ENCODE measurements around the gene AJUBA.

The AJUBA gene

DNA sequence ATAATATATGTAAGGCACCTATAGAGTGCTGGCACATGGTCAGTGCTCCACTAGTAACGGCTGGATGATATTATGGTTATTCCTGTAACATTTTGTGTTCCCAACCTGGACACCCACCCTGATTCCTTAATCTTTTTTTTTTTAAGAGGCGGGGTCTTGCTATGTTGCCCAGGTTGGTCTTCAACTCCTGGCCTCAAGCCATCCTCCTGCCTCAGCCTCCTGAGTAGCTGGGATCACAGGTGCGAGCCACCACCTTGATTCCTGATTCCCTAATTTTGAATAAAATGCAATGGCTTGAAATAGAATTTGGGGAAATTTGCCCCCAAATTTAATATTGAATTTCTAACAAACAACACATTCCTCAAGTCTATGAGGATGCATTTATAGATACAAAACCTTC, 20.2 kb upstream of the AJUBA start:
- ChIA-PET POLR2A (no interaction called here), CTCF (no interaction called here)
- no peak for DNase-seq (ENCODE audit: extremely low spot score)

GRCh38 chr14:23000860-23001259, 18.5 kb upstream of the AJUBA start:
- ChIA-PET POLR2A (interaction anchor here (1.1 to 1.4 kb wide), 3 partner anchors 44 to 94 kb away, joined by 3 to 4 read pairs (median 3); partner anchors contain the start of genes ACIN1, C14orf119 and HAUS4), CTCF (interaction anchor here (1.1 to 2.3 kb wide), 2 partner anchors 14 to 123 kb away, joined by 3 to 18 read pairs; no protein-coding TSS in a partner anchor)
- DNase-seq (ENCODE audit: extremely low spot score) = no peak
- TF ChIP-seq NFRKB (IDR thresholded peaks at IDR 0.05) (no peak), HDGF (IDR thresholded peaks at IDR 0.05; ENCODE audit: borderline replicate concordance) (no peak), L3MBTL2 (conservative IDR thresholded peaks at IDR 0.05) (no peak), FOXA1 (IDR thresholded peaks at IDR 0.05) (no peak), TARDBP (IDR thresholded peaks at IDR 0.05) (no peak), CTBP1 (IDR thresholded peaks at IDR 0.05; ENCODE audit: borderline replicate concordance) (no peak)
- TF ChIP-seq, protein P1, sequence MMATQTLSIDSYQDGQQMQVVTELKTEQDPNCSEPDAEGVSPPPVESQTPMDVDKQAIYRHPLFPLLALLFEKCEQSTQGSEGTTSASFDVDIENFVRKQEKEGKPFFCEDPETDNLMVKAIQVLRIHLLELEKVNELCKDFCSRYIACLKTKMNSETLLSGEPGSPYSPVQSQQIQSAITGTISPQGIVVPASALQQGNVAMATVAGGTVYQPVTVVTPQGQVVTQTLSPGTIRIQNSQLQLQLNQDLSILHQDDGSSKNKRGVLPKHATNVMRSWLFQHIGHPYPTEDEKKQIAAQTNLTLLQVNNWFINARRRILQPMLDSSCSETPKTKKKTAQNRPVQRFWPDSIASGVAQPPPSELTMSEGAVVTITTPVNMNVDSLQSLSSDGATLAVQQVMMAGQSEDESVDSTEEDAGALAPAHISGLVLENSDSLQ (IDR thresholded peaks at IDR 0.05) = no peak

More for the DNA sequence above, 20.2 kb upstream of the AJUBA start:
- TF ChIP-seq L3MBTL2 (conservative IDR thresholded peaks at IDR 0.05) (no peak), NFRKB (IDR thresholded peaks at IDR 0.05) (no peak), ARNT (IDR thresholded peaks at IDR 0.05) (no peak), FOXA1 (IDR thresholded peaks at IDR 0.05) (no peak), FOXK2 (IDR thresholded peaks at IDR 0.05) (no peak), ELF4 (IDR thresholded peaks at IDR 0.05) (no peak), HDGF (IDR thresholded peaks at IDR 0.05; ENCODE audit: borderline replicate concordance) (no peak)
- TF ChIP-seq, protein P1 (IDR thresholded peaks at IDR 0.05) = no peak

- CTCF ChIA-PET = interaction anchor here (1.0 to 1.1 kb wide), 2 partner anchors 12 to 23 kb away, joined by 3 read pairs; no protein-coding TSS in a partner anchor
- no peak for DNase-seq (ENCODE audit: extremely low spot score)
- POLR2A ChIA-PET = interaction anchor here (1.7 to 5.3 kb wide), 3 partner anchors 9 to 97 kb away, joined by 5 to 65 read pairs (median 19); partner anchors contain the start of genes ACIN1, C14orf119 and HAUS4
- TF ChIP-seq, protein P1 (IDR thresholded peaks at IDR 0.05) = no peak
- TF ChIP-seq NFRKB (IDR thresholded peaks at IDR 0.05) = no peak
- no peak for TF ChIP-seq LEF1 (IDR thresholded peaks at IDR 0.05; ENCODE audit: borderline replicate concordance)
- TF ChIP-seq CTBP1 (IDR thresholded peaks at IDR 0.05; ENCODE audit: borderline replicate concordance) = no peak
- TF ChIP-seq SP1 (IDR thresholded peaks at IDR 0.05) = no peak
- TF ChIP-seq BHLHE40 (IDR thresholded peaks at IDR 0.05; ENCODE audit: borderline replicate concordance) = no peak
- no peak for TF ChIP-seq FOXK2 (IDR thresholded peaks at IDR 0.05)
- TF ChIP-seq ZNF384 (IDR thresholded peaks at IDR 0.05) = no peak
- TF ChIP-seq L3MBTL2 (conservative IDR thresholded peaks at IDR 0.05) = no peak
- no peak for TF ChIP-seq HDGF (IDR thresholded peaks at IDR 0.05; ENCODE audit: borderline replicate concordance)
- TF ChIP-seq ARNT (IDR thresholded peaks at IDR 0.05) = no peak
- no peak for TF ChIP-seq FOXM1 (IDR thresholded peaks at IDR 0.05; ENCODE audit: borderline replicate concordance)
- no peak for TF ChIP-seq ELF4 (IDR thresholded peaks at IDR 0.05)
- TF ChIP-seq SUZ12 (IDR thresholded peaks at IDR 0.05) = no peak
- TF ChIP-seq FOXA1 (IDR thresholded peaks at IDR 0.05) = no peak
- TF ChIP-seq TARDBP (IDR thresholded peaks at IDR 0.05) = no peak
Measured at GRCh38 chr14:22998329-22999012, 16.1 kb upstream of the AJUBA start.

DNA sequence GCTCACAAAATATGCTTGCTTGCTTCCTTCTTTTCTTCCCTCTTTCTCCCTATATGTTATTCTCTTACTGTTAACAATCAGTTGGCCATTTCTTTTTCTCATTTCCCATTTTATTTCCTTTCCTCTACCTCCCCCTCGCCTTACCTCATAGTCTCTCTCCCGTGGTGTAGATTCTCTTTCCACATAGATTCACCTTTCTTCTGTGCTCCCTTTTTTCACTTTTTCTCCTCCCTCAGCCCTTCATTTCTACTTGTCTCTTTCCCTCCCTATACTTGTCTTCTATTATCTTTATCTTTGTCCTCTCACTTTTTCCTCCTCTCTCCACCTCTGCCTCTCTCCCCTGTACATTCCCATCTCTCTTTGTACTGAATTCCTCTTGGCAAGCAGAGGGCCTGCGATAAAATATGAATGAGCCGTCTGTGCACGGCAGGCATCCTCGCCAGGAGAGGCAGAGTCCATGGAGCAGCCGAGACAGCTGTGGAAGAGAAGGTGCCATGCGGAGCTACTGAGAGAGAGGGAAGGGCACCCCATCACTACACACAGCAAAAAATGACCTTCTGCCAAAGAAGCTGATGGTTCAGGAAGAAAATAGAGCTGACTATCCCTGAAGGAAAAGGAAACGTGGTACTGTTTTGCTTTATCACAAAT, 15.4 kb upstream of the AJUBA start:
- ChIA-PET CTCF (interaction anchor here (0.8 to 7.5 kb wide), 3 partner anchors 24 to 71 kb away, joined by 3 to 133 read pairs (median 3); partner anchors contain the start of gene CDH24), POLR2A (interaction anchor here (1.7 to 5.3 kb wide), 3 partner anchors 10 to 97 kb away, joined by 5 to 65 read pairs (median 19); partner anchors contain the start of genes ACIN1, C14orf119 and HAUS4)
- no peak for TF ChIP-seq TARDBP (IDR thresholded peaks at IDR 0.05)
- TF ChIP-seq SP1 (IDR thresholded peaks at IDR 0.05) = no peak
- TF ChIP-seq ARNT (IDR thresholded peaks at IDR 0.05) = no peak
- TF ChIP-seq BHLHE40 (IDR thresholded peaks at IDR 0.05; ENCODE audit: borderline replicate concordance) = no peak
- TF ChIP-seq FOXK2 (IDR thresholded peaks at IDR 0.05) = no peak
- TF ChIP-seq HDGF (IDR thresholded peaks at IDR 0.05; ENCODE audit: borderline replicate concordance) = no peak
- TF ChIP-seq ZNF384 (IDR thresholded peaks at IDR 0.05) = no peak
- TF ChIP-seq, protein P1 (IDR thresholded peaks at IDR 0.05) = no peak
- no peak for TF ChIP-seq SUZ12 (IDR thresholded peaks at IDR 0.05)
- TF ChIP-seq FOXA1 (IDR thresholded peaks at IDR 0.05) = no peak
- TF ChIP-seq ELF4 (IDR thresholded peaks at IDR 0.05) = no peak
- TF ChIP-seq NFRKB (IDR thresholded peaks at IDR 0.05) = no peak
- no peak for TF ChIP-seq CTBP1 (IDR thresholded peaks at IDR 0.05; ENCODE audit: borderline replicate concordance)
- no peak for TF ChIP-seq LEF1 (IDR thresholded peaks at IDR 0.05; ENCODE audit: borderline replicate concordance)
- TF ChIP-seq L3MBTL2 (conservative IDR thresholded peaks at IDR 0.05) = no peak
- TF ChIP-seq FOXM1 (IDR thresholded peaks at IDR 0.05; ENCODE audit: borderline replicate concordance) = no peak
- DNase-seq (ENCODE audit: extremely low spot score) = no peak

All from HEK293T (cell line).